Measurements from ENCODE around the gene PRKCB.

GRCh38 chr16:23803591-23804123, 32.1 kb upstream of the PRKCB start:
- TF ChIP-seq CTCF (IDR thresholded peaks at IDR 0.05) = peak in 2 of 6 experiments; percentile 6 to 29
- TF ChIP-seq POLR2A (IDR thresholded peaks at IDR 0.05) = no peak

All from thyroid gland (tissue), 4 donors.